Liver (tissue), 3 donors: Measurements from ENCODE around the gene VSIR.

Source experiments
- CTCF ChIP-seq: fragments of 150-350 bp; IDR thresholded peaks from 2 replicates; pipeline ENCODE4 v1.5.1; 2017; ENCODE audit warnings: improper control_type of control experiment, low read depth, low read length; ENCODE audit not compliant: missing input control
- EGR1 ChIP-seq, 2 donors: IDR thresholded peaks; 2 replicates each; pipeline ENCODE4 v1.6.1; 2016 to 2018; ENCODE audit warnings: antibody characterized with exemption in 2 of 2, low read depth in 2 of 2
- SP1 ChIP-seq: IDR thresholded peaks from 2 replicates; pipeline ENCODE4 v1.6.1; 2018; ENCODE audit warnings: antibody characterized with exemption, mild to moderate bottlenecking
- donor health status: healthy.
- donor health status: healthy.

GRCh38 chr10:71783917-71784678 is 10.8 kb upstream of the VSIR start:
- TF ChIP-seq CTCF (no peak), EGR1 (IDR thresholded peaks at IDR 0.05; ENCODE audit: low read depth in 2 of 2) (no peak), SP1 (no peak)
